RWPE2 (cell line): ENCODE results near the gene AGMO.

Experiments used
- ATAC-seq: fragments of 200-7000 bp; cut with Tn5 transposase; 3 replicates; pipeline ENCODE4 v1.9.1; 2021; ENCODE audit warnings: low read depth
- DNase-seq: peaks from one replicate; pipeline ENCODE4 v3.0.0-alpha.2; 2020; ENCODE audit warnings: low spot score
- H3K27ac ChIP-seq: fragments of 450-650 bp; 2 replicates; pipeline ENCODE4 v1.5.1; 2017; ENCODE audit warnings: mild to moderate bottlenecking; ENCODE audit not compliant: poor library complexity, severe bottlenecking
- H3K27me3 ChIP-seq: fragments of 250-450 bp; sonication (Bioruptor Pico); 2 replicates; pipeline ENCODE4 v1.5.1; 2021; ENCODE audit warnings: mild to moderate bottlenecking, moderate library complexity; ENCODE audit not compliant: insufficient read depth, poor library complexity, severe bottlenecking
- H3K36me3 ChIP-seq: fragments of 250-450 bp; sonication (Bioruptor Pico); 2 replicates; pipeline ENCODE4 v1.5.1; 2020; ENCODE audit warnings: low read depth, mild to moderate bottlenecking, moderate library complexity
- H3K4me1 ChIP-seq: fragments of 250-450 bp; sonication (Bioruptor Pico); 2 replicates; pipeline ENCODE4 v1.5.1; 2021; ENCODE audit warnings: mild to moderate bottlenecking, moderate library complexity; ENCODE audit not compliant: insufficient read depth, poor library complexity, severe bottlenecking
- H3K4me3 ChIP-seq: fragments of 250-450 bp; sonication (Bioruptor Pico); 2 replicates; pipeline ENCODE4 v1.5.1; 2021; ENCODE audit warnings: mild to moderate bottlenecking, moderate library complexity; ENCODE audit not compliant: severe bottlenecking
- H3K9me3 ChIP-seq: fragments of 250-450 bp; sonication (Bioruptor Pico); 2 replicates; pipeline ENCODE4 v1.5.1; 2021; ENCODE audit warnings: mild to moderate bottlenecking, moderate library complexity; ENCODE audit not compliant: severe bottlenecking
- CTCF ChIP-seq: fragments of 450-650 bp; IDR thresholded peaks from one replicate; pipeline ENCODE4 v1.5.1; 2017; ENCODE audit warnings: mild to moderate bottlenecking, moderate library complexity; ENCODE audit not compliant: poor library complexity, severe bottlenecking

The AGMO gene

GRCh38 chr7:15561835-15562234, at the start of gene AGMO:
TSS of gene AGMO (minus strand) at chr7:15562015.
- ATAC-seq (no peak), DNase-seq (no peak)
- Histone ChIP-seq H3K4me1 (peaks cover 7% of the 10 kb centered on the region), H3K27ac (no peak within 1 kb of the TSS), H3K36me3 (no peaks in the 10 kb centered on the region), H3K27me3 (no peaks in the 10 kb centered on the region), H3K9me3 (no peaks in the 10 kb centered on the region), H3K4me3 (no peak within 1 kb of the TSS)
- no peak for TF ChIP-seq CTCF

GRCh38 chr7:15610503-15610902, 48.7 kb upstream of the AGMO start:
- no peak for TF ChIP-seq CTCF
- no peaks in the 10 kb centered on the region for H3K36me3 ChIP-seq
- no peak overlapping the region for H3K27ac ChIP-seq
- H3K4me3 ChIP-seq, result no peak overlapping the region
- H3K27me3 ChIP-seq, result peaks cover 24% of the 10 kb centered on the region
- no peaks in the 10 kb centered on the region for H3K4me1 ChIP-seq
- DNase-seq (no peak), ATAC-seq (no peak)
- no peaks in the 10 kb centered on the region for H3K9me3 ChIP-seq

GRCh38 chr7:15609287-15609686, 47.5 kb upstream of the AGMO start:
- Histone ChIP-seq H3K4me1 (no peaks in the 10 kb centered on the region), H3K9me3 (no peaks in the 10 kb centered on the region), H3K4me3 (no peak overlapping the region), H3K27ac (no peak overlapping the region), H3K36me3 (no peaks in the 10 kb centered on the region), H3K27me3 (peaks cover 25% of the 10 kb centered on the region)
- TF ChIP-seq CTCF, result no peak
- ATAC-seq (no peak), DNase-seq (no peak)

- H3K27ac ChIP-seq, result no peak overlapping the region
- no peak overlapping the region for H3K4me3 ChIP-seq
- ATAC-seq (no peak), DNase-seq (no peak)
- no peaks in the 10 kb centered on the region for H3K4me1 ChIP-seq
- H3K36me3 ChIP-seq, result no peaks in the 10 kb centered on the region
- TF ChIP-seq CTCF, result no peak
- peaks cover 25% of the 10 kb centered on the region for H3K27me3 ChIP-seq
- H3K9me3 ChIP-seq, result no peaks in the 10 kb centered on the region
Observed at GRCh38 chr7:15607529-15608210, 45.9 kb upstream of the AGMO start.

- DNase-seq, result no peak
- peaks cover 20% of the 10 kb centered on the region for H3K27me3 ChIP-seq
- H3K4me3 ChIP-seq, result no peak overlapping the region
- no peak overlapping the region for H3K27ac ChIP-seq
- H3K36me3 ChIP-seq, result no peaks in the 10 kb centered on the region
- no peak for TF ChIP-seq CTCF
- H3K4me1 ChIP-seq, result no peaks in the 10 kb centered on the region
- no peak for ATAC-seq
- no peaks in the 10 kb centered on the region for H3K9me3 ChIP-seq
Observed at GRCh38 chr7:15606561-15606960, 44.7 kb upstream of the AGMO start.
